Measurements from ENCODE around the gene FBN1.

FBN1 gene

DNA sequence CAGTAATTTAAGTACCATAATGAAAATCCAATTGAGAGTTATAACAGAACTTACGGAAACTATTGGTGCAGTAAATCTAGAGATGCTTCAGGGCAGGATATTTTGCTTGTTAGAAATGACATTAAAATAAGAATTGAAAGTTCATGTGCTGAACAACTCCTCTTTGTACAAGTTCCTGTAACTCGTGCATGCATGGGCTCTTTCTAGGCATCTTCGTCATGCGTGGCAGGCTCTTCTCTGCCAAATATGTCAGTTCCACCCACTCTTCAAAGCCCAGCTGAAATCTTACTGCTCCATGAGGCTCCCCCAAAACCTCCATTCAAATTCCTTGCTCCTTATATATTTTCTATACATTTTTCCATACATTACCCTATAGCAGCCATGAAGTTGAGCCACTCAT lies 48.7 kb downstream of the FBN1 start:
- Histone ChIP-seq H3K4me3 (ENCODE audit: insufficient read length, low read depth) (no peak overlapping the region), H3K9me3 (ENCODE audit: insufficient read depth, low read length) (no peaks in the 10 kb centered on the region), H3K4me1 (ENCODE audit: insufficient read depth, insufficient read length) (no peaks in the 10 kb centered on the region), H3K36me3 (ENCODE audit: insufficient read depth, insufficient read length, low read length) (no peaks in the 10 kb centered on the region), H3K9ac (ENCODE audit: insufficient read length, low read depth) (no peak overlapping the region), H3K27me3 (ENCODE audit: insufficient read depth, insufficient read length) (no peaks in the 10 kb centered on the region)
- TF ChIP-seq SUZ12 (IDR thresholded peaks at IDR 0.05; ENCODE audit: extremely low read depth, insufficient read depth, insufficient read length) (no peak), ZNF274 (IDR thresholded peaks at IDR 0.05; ENCODE audit: low read depth, low read length) (no peak), YY1 (IDR thresholded peaks at IDR 0.05; ENCODE audit: insufficient read depth, insufficient read length) (no peak)
- no peak for DNase-seq (ENCODE audit: low read depth, low spot score)

DNA sequence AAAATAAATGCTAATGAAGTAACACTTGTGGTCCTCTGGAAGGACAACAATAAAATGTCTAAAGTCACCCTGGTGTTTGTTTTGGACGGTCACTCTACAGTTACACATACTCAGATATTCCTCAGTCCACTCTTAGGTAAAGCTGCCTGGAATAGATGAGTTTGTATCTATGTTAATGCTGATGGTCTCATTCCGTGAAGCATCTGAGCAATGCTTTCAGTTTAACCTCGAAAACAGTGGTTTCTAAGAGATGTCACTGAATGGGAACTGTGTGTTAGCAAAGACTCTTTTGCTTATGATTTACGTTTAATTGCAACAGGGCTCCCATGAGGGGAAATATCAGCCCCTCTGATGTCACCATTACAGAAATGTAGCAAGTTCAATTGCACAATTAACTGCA lies 49.1 kb downstream of the FBN1 start:
- no peaks in the 10 kb centered on the region for H3K36me3 ChIP-seq (ENCODE audit: insufficient read depth, insufficient read length, low read length)
- H3K9me3 ChIP-seq (ENCODE audit: insufficient read depth, low read length) = no peaks in the 10 kb centered on the region
- no peak for DNase-seq (ENCODE audit: low read depth, low spot score)
- no peaks in the 10 kb centered on the region for H3K4me1 ChIP-seq (ENCODE audit: insufficient read depth, insufficient read length)
- no peak overlapping the region for H3K9ac ChIP-seq (ENCODE audit: insufficient read length, low read depth)
- H3K4me3 ChIP-seq (ENCODE audit: insufficient read length, low read depth) = no peak overlapping the region
- H3K27me3 ChIP-seq (ENCODE audit: insufficient read depth, insufficient read length) = no peaks in the 10 kb centered on the region
- no peak for TF ChIP-seq ZNF274 (IDR thresholded peaks at IDR 0.05; ENCODE audit: low read depth, low read length)
- TF ChIP-seq YY1 (IDR thresholded peaks at IDR 0.05; ENCODE audit: insufficient read depth, insufficient read length) = no peak
- no peak for TF ChIP-seq SUZ12 (IDR thresholded peaks at IDR 0.05; ENCODE audit: extremely low read depth, insufficient read depth, insufficient read length)

DNA sequence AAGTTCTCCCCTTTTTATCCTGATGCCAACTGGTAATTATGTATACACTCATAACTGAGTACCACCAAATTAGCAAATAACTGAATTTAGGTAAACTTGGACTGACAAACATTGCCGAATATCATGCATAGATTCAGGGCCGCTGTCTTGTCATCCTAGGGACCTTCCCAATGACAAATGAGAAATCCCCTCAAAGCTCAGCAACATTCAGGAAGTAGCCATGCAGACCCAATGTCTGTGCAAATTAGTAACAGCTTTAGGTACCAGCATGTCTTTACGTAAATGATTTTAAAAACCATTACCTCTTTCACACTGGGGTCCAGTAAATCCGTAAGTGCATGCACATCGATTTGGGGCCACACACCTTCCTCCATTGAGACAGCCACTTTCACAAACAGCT lies 49.5 kb downstream of the FBN1 start:
- DNase-seq (ENCODE audit: low read depth, low spot score) = no peak
- no peaks in the 10 kb centered on the region for H3K36me3 ChIP-seq (ENCODE audit: insufficient read depth, insufficient read length, low read length)
- no peak overlapping the region for H3K9ac ChIP-seq (ENCODE audit: insufficient read length, low read depth)
- no peaks in the 10 kb centered on the region for H3K9me3 ChIP-seq (ENCODE audit: insufficient read depth, low read length)
- H3K4me3 ChIP-seq (ENCODE audit: insufficient read length, low read depth) = no peak overlapping the region
- no peaks in the 10 kb centered on the region for H3K27me3 ChIP-seq (ENCODE audit: insufficient read depth, insufficient read length)
- no peaks in the 10 kb centered on the region for H3K4me1 ChIP-seq (ENCODE audit: insufficient read depth, insufficient read length)
- no peak for TF ChIP-seq ZNF274 (IDR thresholded peaks at IDR 0.05; ENCODE audit: low read depth, low read length)
- no peak for TF ChIP-seq YY1 (IDR thresholded peaks at IDR 0.05; ENCODE audit: insufficient read depth, insufficient read length)
- no peak for TF ChIP-seq SUZ12 (IDR thresholded peaks at IDR 0.05; ENCODE audit: extremely low read depth, insufficient read depth, insufficient read length)

DNA sequence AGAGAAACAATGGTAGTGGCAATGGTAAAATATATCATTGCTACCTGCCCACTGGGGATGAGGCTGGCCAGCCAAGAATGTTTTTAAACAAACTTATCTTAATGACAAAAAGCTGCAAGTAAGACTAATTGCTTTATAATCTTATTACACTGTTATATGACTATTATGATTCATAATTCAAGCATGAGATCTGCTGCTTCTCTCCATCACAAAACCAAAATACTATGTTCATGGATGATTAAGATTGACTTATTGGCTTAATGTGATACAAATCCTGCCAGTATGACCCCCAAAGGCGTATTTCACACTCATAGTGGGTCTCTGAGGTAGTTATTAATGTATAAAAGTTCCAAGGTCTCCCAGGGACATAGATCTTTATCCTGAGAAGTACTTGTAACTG lies 52.6 kb downstream of the FBN1 start:
- Histone ChIP-seq H3K9me3 (ENCODE audit: insufficient read depth, low read length) (no peaks in the 10 kb centered on the region), H3K9ac (ENCODE audit: insufficient read length, low read depth) (no peak overlapping the region), H3K36me3 (ENCODE audit: insufficient read depth, insufficient read length, low read length) (no peaks in the 10 kb centered on the region), H3K27me3 (ENCODE audit: insufficient read depth, insufficient read length) (no peaks in the 10 kb centered on the region), H3K4me1 (ENCODE audit: insufficient read depth, insufficient read length) (no peaks in the 10 kb centered on the region), H3K4me3 (ENCODE audit: insufficient read length, low read depth) (no peak overlapping the region)
- no peak for DNase-seq (ENCODE audit: low read depth, low spot score)
- TF ChIP-seq ZNF274 (IDR thresholded peaks at IDR 0.05; ENCODE audit: low read depth, low read length) (no peak), SUZ12 (IDR thresholded peaks at IDR 0.05; ENCODE audit: extremely low read depth, insufficient read depth, insufficient read length) (no peak), YY1 (IDR thresholded peaks at IDR 0.05; ENCODE audit: insufficient read depth, insufficient read length) (no peak)

DNA sequence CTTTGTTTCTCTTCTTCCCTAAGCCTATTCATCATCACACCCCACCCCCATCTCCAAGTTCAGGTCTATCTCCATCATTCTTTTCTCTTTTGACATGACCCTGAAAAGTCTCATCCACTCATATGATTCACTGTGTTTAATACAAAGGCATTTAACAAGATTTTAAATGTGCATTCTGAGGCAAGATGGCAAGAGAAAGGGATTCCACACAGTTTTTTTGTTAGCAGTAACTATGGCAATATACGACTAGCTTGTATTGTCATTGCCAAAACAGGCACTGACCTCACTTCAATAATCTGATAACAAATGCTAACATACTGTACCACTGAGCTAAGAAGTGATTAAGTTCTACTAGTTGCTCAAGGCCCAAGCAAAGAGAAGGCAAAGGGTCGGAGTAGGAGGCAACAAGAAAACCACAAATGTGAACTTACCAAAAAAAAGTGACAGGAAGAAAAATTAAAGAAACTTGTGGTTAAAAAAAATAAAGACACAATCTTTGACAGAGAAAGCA lies 53.2 kb downstream of the FBN1 start:
- Histone ChIP-seq H3K9ac (ENCODE audit: insufficient read length, low read depth) (no peak overlapping the region), H3K27me3 (ENCODE audit: insufficient read depth, insufficient read length) (no peaks in the 10 kb centered on the region), H3K36me3 (ENCODE audit: insufficient read depth, insufficient read length, low read length) (no peaks in the 10 kb centered on the region), H3K4me1 (ENCODE audit: insufficient read depth, insufficient read length) (no peaks in the 10 kb centered on the region), H3K9me3 (ENCODE audit: insufficient read depth, low read length) (no peaks in the 10 kb centered on the region), H3K4me3 (ENCODE audit: insufficient read length, low read depth) (no peak overlapping the region)
- no peak for DNase-seq (ENCODE audit: low read depth, low spot score)
- no peak for TF ChIP-seq SUZ12 (IDR thresholded peaks at IDR 0.05; ENCODE audit: extremely low read depth, insufficient read depth, insufficient read length)
- no peak for TF ChIP-seq YY1 (IDR thresholded peaks at IDR 0.05; ENCODE audit: insufficient read depth, insufficient read length)
- no peak for TF ChIP-seq ZNF274 (IDR thresholded peaks at IDR 0.05; ENCODE audit: low read depth, low read length)

DNA sequence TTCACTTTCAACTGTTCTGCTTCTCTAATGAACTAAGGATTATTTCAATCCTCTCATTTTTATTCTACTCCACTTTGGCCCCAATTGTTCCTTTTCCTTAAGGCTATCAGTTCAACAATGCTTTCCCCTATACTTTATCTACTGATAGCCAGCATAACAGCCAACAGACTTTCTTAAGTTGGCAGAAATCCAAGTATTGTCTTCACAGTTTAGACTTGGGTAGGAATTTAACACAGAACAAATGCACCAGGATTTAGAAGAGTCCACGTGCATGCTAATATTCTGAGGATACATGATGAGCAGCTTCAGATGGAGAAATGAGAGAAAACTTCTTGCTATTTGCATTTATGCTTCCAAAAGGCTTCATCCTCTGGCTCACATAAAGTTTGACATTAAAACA lies 54.8 kb downstream of the FBN1 start:
- Histone ChIP-seq H3K27me3 (ENCODE audit: insufficient read depth, insufficient read length) (no peaks in the 10 kb centered on the region), H3K9me3 (ENCODE audit: insufficient read depth, low read length) (no peaks in the 10 kb centered on the region), H3K36me3 (ENCODE audit: insufficient read depth, insufficient read length, low read length) (no peaks in the 10 kb centered on the region), H3K4me1 (ENCODE audit: insufficient read depth, insufficient read length) (no peaks in the 10 kb centered on the region), H3K9ac (ENCODE audit: insufficient read length, low read depth) (no peak overlapping the region), H3K4me3 (ENCODE audit: insufficient read length, low read depth) (no peak overlapping the region)
- no peak for DNase-seq (ENCODE audit: low read depth, low spot score)
- TF ChIP-seq ZNF274 (IDR thresholded peaks at IDR 0.05; ENCODE audit: low read depth, low read length) = no peak
- TF ChIP-seq YY1 (IDR thresholded peaks at IDR 0.05; ENCODE audit: insufficient read depth, insufficient read length) = no peak
- no peak for TF ChIP-seq SUZ12 (IDR thresholded peaks at IDR 0.05; ENCODE audit: extremely low read depth, insufficient read depth, insufficient read length)

DNA sequence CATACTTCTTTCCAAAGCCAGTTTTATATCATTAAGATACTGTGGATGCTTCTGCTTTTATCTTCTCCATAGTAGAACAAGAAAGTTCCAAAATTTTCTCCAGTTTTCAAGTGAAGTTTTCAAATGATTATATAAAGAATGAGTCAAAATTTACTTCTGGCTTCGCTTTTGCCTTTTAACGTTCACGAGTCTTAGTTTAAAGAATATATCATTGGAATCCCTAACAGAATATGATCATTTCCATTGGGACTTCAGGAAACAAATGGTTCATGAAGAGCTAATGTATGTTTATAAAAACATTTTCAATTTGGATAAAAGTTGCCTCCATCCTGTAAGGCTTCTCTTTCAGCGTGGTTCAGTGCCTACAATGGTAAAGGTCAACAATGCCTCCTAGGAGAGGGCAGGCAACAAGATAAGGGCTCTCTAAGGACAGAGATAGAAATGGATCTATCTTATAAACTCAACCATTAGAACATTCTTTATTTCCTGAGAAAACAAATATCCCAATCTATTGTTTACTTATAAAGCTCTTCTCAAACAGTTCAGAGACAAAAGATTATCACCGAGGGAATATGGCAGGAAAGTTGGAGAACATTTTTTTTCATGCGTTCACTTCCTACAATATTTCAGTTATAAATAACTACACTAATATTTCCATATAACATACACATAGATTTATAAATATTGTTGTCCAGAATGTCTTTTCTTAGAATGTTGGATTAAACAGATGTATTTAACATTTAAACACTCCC lies 60.5 kb downstream of the FBN1 start:
- no peak for TF ChIP-seq SUZ12 (IDR thresholded peaks at IDR 0.05; ENCODE audit: extremely low read depth, insufficient read depth, insufficient read length)
- no peak for TF ChIP-seq ZNF274 (IDR thresholded peaks at IDR 0.05; ENCODE audit: low read depth, low read length)
- TF ChIP-seq YY1 (IDR thresholded peaks at IDR 0.05; ENCODE audit: insufficient read depth, insufficient read length) = no peak
- Histone ChIP-seq H3K36me3 (ENCODE audit: insufficient read depth, insufficient read length, low read length) (no peaks in the 10 kb centered on the region), H3K9ac (ENCODE audit: insufficient read length, low read depth) (no peak overlapping the region), H3K27me3 (ENCODE audit: insufficient read depth, insufficient read length) (no peaks in the 10 kb centered on the region), H3K4me3 (ENCODE audit: insufficient read length, low read depth) (no peak overlapping the region), H3K4me1 (ENCODE audit: insufficient read depth, insufficient read length) (no peaks in the 10 kb centered on the region), H3K9me3 (ENCODE audit: insufficient read depth, low read length) (no peaks in the 10 kb centered on the region)
- DNase-seq (ENCODE audit: low read depth, low spot score) = no peak
